Endodermal cell (in vitro differentiated cells): ENCODE measurements around the gene GRIN2D. TPM values are rescaled to one million over a fixed set of nuclear protein-coding genes. Genes with fewer than 3 reads are reported as not detected.

ENCODE experiments used
- DNase-seq: peaks from one replicate; pipeline ENCODE4 v3.0.0-alpha.2; 2017
- H3K27ac ChIP-seq: 2 replicates; pipeline ENCODE4 v1.5.1; 2013; ENCODE audit warnings: mild to moderate bottlenecking, low read depth, low read length, moderate library complexity
- H3K27me3 ChIP-seq: 2 replicates; pipeline ENCODE4 v1.6.1; 2013; ENCODE audit warnings: mild to moderate bottlenecking, low read length, moderate library complexity; ENCODE audit not compliant: insufficient read depth, control insufficient read depth, poor library complexity, severe bottlenecking
- H3K36me3 ChIP-seq: 2 replicates; pipeline ENCODE4 v1.7.0; 2013; ENCODE audit warnings: mild to moderate bottlenecking, low read length, moderate library complexity; ENCODE audit not compliant: control insufficient read depth, insufficient read depth
- H3K4me1 ChIP-seq: one replicate; pipeline ENCODE4 v1.7.0; 2013; ENCODE audit warnings: low read length; ENCODE audit not compliant: control insufficient read depth, insufficient read depth
- H3K4me3 ChIP-seq: 2 replicates; pipeline ENCODE4 v1.5.1; 2013; ENCODE audit warnings: mild to moderate bottlenecking, low read length, moderate library complexity
- H3K9ac ChIP-seq: 2 replicates; pipeline ENCODE4 v1.6.1; 2013; ENCODE audit warnings: mild to moderate bottlenecking, low read length, moderate library complexity; ENCODE audit not compliant: poor library complexity, severe bottlenecking; ENCODE audit errors: extremely low read depth
- H3K9me3 ChIP-seq: 2 replicates; pipeline ENCODE4 v1.6.1; 2013; ENCODE audit warnings: mild to moderate bottlenecking, low read length, moderate library complexity; ENCODE audit not compliant: control insufficient read depth
- H3K27ac Mint-ChIP-seq: 2 replicates; pipeline ENCODE4 v1.8.0; 2020; ENCODE audit warnings: mixed read lengths
- H3K27me3 Mint-ChIP-seq: 2 replicates; pipeline ENCODE4 v1.8.0; 2021; ENCODE audit warnings: mild to moderate bottlenecking, mixed read lengths; ENCODE audit not compliant: insufficient read depth
- H3K36me3 Mint-ChIP-seq: 2 replicates; pipeline ENCODE4 v1.8.0; 2020; ENCODE audit warnings: low read depth, mixed read lengths
- H3K4me1 Mint-ChIP-seq: 2 replicates; pipeline ENCODE4 v1.8.0; 2020; ENCODE audit warnings: mixed read lengths
- H3K4me3 Mint-ChIP-seq: 2 replicates; pipeline ENCODE4 v1.8.0; 2020; ENCODE audit warnings: mild to moderate bottlenecking, moderate library complexity, mixed read lengths
- H3K9me3 Mint-ChIP-seq: 2 replicates; pipeline ENCODE4 v1.8.0; 2020; ENCODE audit warnings: mild to moderate bottlenecking, mixed read lengths
- CTCF ChIP-seq: fragments of 200-600 bp; sonication (generic); conservative IDR thresholded peaks from 2 replicates; pipeline ENCODE4 v1.5.0; 2021; ENCODE audit warnings: antibody characterized with exemption, mild to moderate bottlenecking
- WGBS, 2 experiments: methylation state at CpG; one replicate each; pipeline versions ENCODE4 v1.1.5 to v1.1.7; 2013; ENCODE audit warnings: missing lambda C conversion rate in 2 of 2, mixed read lengths in 1 of 2; ENCODE audit not compliant: insufficient coverage in 1 of 2, insufficient read length in 1 of 2; 5-methylcytosine and 5-hydroxymethylcytosine counted together
- total RNA-seq, 2 donors: library from RNA; stranded (reverse); fragmentation: NEBNext Ultra II Directional in 1 of 2; extraction: Animal tissue kit (Norgen Biotek cat#: 25700) in 1 of 2; gene quantifications; 2 replicates in 1 of 2; 3 replicates in 1 of 2; pipeline ENCODE4 v1.2.1, GENCODE V29; 2021

The GRIN2D gene
- total RNA-seq, 2 donors from 2014 or later = 0.77 to 1.2 TPM

DNA sequence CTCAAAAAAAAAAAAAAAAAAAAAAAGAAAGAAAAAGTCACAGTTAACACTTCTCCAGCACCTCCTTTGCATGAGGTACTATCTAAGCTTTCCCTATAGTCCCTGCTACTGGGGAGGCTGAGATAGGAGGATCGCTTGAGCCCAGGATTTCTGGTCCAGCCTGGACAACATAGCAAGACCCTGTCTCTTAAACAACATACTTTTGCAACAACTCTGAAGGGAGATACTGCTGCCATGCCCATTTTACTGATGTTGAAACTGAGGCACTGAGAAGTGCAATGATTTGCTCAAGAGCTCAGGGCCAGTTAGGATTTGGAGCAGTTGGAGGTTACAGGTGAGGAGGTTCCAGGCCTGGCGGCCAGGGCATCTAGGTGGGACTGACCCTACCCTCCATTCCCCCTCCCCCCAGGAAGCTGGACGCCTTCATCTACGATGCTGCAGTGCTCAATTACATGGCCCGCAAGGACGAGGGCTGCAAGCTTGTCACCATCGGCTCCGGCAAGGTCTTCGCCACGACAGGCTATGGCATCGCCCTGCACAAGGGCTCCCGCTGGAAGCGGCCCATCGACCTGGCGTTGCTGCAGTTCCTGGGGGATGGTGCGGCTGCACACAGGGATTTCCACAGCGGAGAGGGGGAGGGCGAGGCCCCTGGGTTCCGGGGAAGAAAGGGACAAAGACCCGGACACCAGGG, 48.0 kb downstream of the GRIN2D start:
- H3K4me1 Mint-ChIP-seq = peaks cover 12% of the 10 kb centered on the region
- peaks cover 31% of the 10 kb centered on the region for H3K27me3 Mint-ChIP-seq
- Histone ChIP-seq H3K27ac (no peak overlapping the region), H3K27me3 (peaks cover 21% of the 10 kb centered on the region), H3K9ac (no peak overlapping the region), H3K4me1 (no peaks in the 10 kb centered on the region), H3K36me3 (no peaks in the 10 kb centered on the region), H3K4me3 (no peak overlapping the region), H3K9me3 (no peaks in the 10 kb centered on the region)
- no peak overlapping the region for H3K27ac Mint-ChIP-seq
- no peak overlapping the region for H3K4me3 Mint-ChIP-seq
- 96% methylated on average over 14 to 20 of the region's 20 CpGs for WGBS, 2 experiments
- no peak for TF ChIP-seq CTCF
- H3K36me3 Mint-ChIP-seq = peaks cover 8% of the 10 kb centered on the region
- H3K9me3 Mint-ChIP-seq = no peaks in the 10 kb centered on the region
- DNase-seq = no peak

- Histone ChIP-seq H3K4me1 (no peaks in the 10 kb centered on the region), H3K4me3 (no peak overlapping the region), H3K9ac (no peak overlapping the region), H3K27ac (no peak overlapping the region), H3K36me3 (peaks cover 2% of the 10 kb centered on the region), H3K9me3 (no peaks in the 10 kb centered on the region), H3K27me3 (peaks cover 21% of the 10 kb centered on the region)
- peaks cover 14% of the 10 kb centered on the region for H3K4me1 Mint-ChIP-seq
- peaks cover 10% of the 10 kb centered on the region for H3K36me3 Mint-ChIP-seq
- DNase-seq = peak; percentile 59
- WGBS, 2 experiments = 78 to 87% methylated on average over 24 to 94 of the region's 94 CpGs
- no peak overlapping the region for H3K27ac Mint-ChIP-seq
- no peaks in the 10 kb centered on the region for H3K9me3 Mint-ChIP-seq
- no peak overlapping the region for H3K4me3 Mint-ChIP-seq
- peaks cover 31% of the 10 kb centered on the region for H3K27me3 Mint-ChIP-seq
- no peak for TF ChIP-seq CTCF
Measured at GRCh38 chr19:48442116-48443035, 48.9 kb downstream of the GRIN2D start.

- whole genome bisulfite sequencing, 2 experiments = 44 to 66% methylated on average over 25 to 60 of the region's 60 CpGs
- H3K9ac ChIP-seq = no peak overlapping the region
- peaks cover 14% of the 10 kb centered on the region for H3K4me1 Mint-ChIP-seq
- H3K4me1 ChIP-seq = no peaks in the 10 kb centered on the region
- no peak overlapping the region for H3K27ac ChIP-seq
- no peaks in the 10 kb centered on the region for H3K9me3 Mint-ChIP-seq
- TF ChIP-seq CTCF = no peak
- H3K4me3 Mint-ChIP-seq = no peak overlapping the region
- H3K9me3 ChIP-seq = no peaks in the 10 kb centered on the region
- H3K4me3 ChIP-seq = no peak overlapping the region
- DNase-seq = peak; percentile 66
- H3K27me3 ChIP-seq = peaks cover 21% of the 10 kb centered on the region
- H3K36me3 ChIP-seq = peaks cover 11% of the 10 kb centered on the region
- no peak overlapping the region for H3K27ac Mint-ChIP-seq
- H3K27me3 Mint-ChIP-seq = peaks cover 31% of the 10 kb centered on the region
- H3K36me3 Mint-ChIP-seq = peaks cover 17% of the 10 kb centered on the region
Measured at GRCh38 chr19:48443256-48443655, 49.8 kb downstream of the GRIN2D start.

Other genes with a start within 250 kb of the GRIN2D start
- gene LIG1, start 223.3 kb upstream of the GRIN2D start, total RNA-seq = 100 to 1,000 TPM in 1 of 2 donors, 10 to 100 TPM in 1; 91.6 to 117 TPM
- gene ZSWIM9, start 223.0 kb upstream of the GRIN2D start, total RNA-seq = 10 to 100 TPM in 1 of 2 donors, 1 to 10 TPM in 1; 9.9 to 13.0 TPM
- 10 to 100 TPM; 34.0 to 44.6 TPM for gene CARD8, start 137.8 kb upstream of the GRIN2D start, total RNA-seq
- gene ZNF114, start 123.6 kb upstream of the GRIN2D start, total RNA-seq = 10 to 100 TPM; 10.6 to 14.6 TPM
- gene EMP3, start 68.1 kb upstream of the GRIN2D start, total RNA-seq = 1 to 10 TPM; 3.5 TPM
- 10 to 100 TPM; 13.9 to 19.1 TPM for gene TMEM143, start 29.7 kb upstream of the GRIN2D start, total RNA-seq
- gene SYNGR4, start 29.3 kb upstream of the GRIN2D start, total RNA-seq = not detected
- gene KDELR1, start 2.1 kb upstream of the GRIN2D start, total RNA-seq = 100 to 1,000 TPM; 227 to 285 TPM
- 10 to 100 TPM; 36.6 to 39.2 TPM for gene GRWD1, start 52.3 kb downstream of the GRIN2D start, total RNA-seq
- gene KCNJ14, start 61.9 kb downstream of the GRIN2D start, total RNA-seq = 1 to 10 TPM in 1 of 2 donors, under 1 TPM in 1; 0.73 to 1.1 TPM
- 100 to 1,000 TPM; 106 to 133 TPM for gene CYTH2, start 75.7 kb downstream of the GRIN2D start, total RNA-seq
- 10 to 100 TPM; 11.1 to 14.5 TPM for gene LMTK3, start 118.2 kb downstream of the GRIN2D start, total RNA-seq
- 1 to 10 TPM in 1 of 2 donors, under 1 TPM in 1; 0.35 to 2.4 TPM for gene SULT2B1, start 158.5 kb downstream of the GRIN2D start, total RNA-seq
- gene SPACA4, start 213.1 kb downstream of the GRIN2D start, total RNA-seq = not detected
- gene FAM83E, start 221.4 kb downstream of the GRIN2D start, total RNA-seq = 1 to 10 TPM; 4.4 to 5.7 TPM
- 1,000 to 10,000 TPM; 1,531 to 1,574 TPM for gene RPL18, start 225.5 kb downstream of the GRIN2D start, total RNA-seq
- gene SPHK2, start 225.8 kb downstream of the GRIN2D start, total RNA-seq = 100 to 1,000 TPM in 1 of 2 donors, 10 to 100 TPM in 1; 99.5 to 114 TPM
- 10 to 100 TPM in 1 of 2 donors, 1 to 10 TPM in 1; 5.3 to 13.1 TPM for gene DBP, start 243.7 kb downstream of the GRIN2D start, total RNA-seq